ENCODE results near the gene DEPDC5.

DNA sequence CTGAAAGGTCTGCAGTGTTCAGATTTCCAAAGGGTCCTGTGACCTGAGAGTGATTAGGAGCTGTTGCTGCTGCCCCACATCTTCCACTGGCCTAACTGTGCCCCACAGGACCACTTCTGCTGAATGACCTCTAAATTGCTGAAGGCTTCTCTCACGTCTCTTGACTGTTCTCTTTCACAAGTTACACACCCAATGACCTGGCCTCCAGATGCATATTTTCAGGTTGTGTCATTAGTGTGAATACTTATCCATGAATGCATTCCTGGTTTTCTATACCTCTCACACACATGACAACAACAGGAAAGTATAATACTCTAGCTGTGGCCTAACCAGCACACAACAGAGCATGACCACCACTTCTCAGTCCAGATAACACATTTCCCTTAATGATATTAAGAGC, 19.3 kb upstream of the DEPDC5 start:
- TF ChIP-seq, protein P1, sequence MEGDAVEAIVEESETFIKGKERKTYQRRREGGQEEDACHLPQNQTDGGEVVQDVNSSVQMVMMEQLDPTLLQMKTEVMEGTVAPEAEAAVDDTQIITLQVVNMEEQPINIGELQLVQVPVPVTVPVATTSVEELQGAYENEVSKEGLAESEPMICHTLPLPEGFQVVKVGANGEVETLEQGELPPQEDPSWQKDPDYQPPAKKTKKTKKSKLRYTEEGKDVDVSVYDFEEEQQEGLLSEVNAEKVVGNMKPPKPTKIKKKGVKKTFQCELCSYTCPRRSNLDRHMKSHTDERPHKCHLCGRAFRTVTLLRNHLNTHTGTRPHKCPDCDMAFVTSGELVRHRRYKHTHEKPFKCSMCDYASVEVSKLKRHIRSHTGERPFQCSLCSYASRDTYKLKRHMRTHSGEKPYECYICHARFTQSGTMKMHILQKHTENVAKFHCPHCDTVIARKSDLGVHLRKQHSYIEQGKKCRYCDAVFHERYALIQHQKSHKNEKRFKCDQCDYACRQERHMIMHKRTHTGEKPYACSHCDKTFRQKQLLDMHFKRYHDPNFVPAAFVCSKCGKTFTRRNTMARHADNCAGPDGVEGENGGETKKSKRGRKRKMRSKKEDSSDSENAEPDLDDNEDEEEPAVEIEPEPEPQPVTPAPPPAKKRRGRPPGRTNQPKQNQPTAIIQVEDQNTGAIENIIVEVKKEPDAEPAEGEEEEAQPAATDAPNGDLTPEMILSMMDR (conservative IDR thresholded peaks at IDR 0.05) = no peak
- TF ChIP-seq ZFX (IDR thresholded peaks at IDR 0.05) = no peak

All from C4-2B (cell line).